GM18909 (cell line): ENCODE measurements around the gene SLC38A5.
"Not testable (repeated sequence)": the region's sequence is repeated elsewhere in the genome, so short reads cannot be mapped to it uniquely, and the experiment has no call there.

ENCODE experiments used
- ATAC-seq: cut with Tn5 transposase; IDR thresholded peaks from one replicate; pipeline ENCODE4 v1.9.1; 2021; ENCODE audit warnings: mild to moderate bottlenecking; ENCODE audit not compliant: unreplicated experiment, poor library complexity

The SLC38A5 gene

GRCh38 chrX:48411860-48412259, 58.2 kb downstream of the SLC38A5 start, which contains the start of gene SSX4B:
TSS of gene SSX4B (minus strand) at chrX:48411960. CDS start at chrX:48411372, 588 bp downstream.
- not testable (repeated sequence) for ATAC-seq
